Measurements from ENCODE around the gene TDRD1. TPM values are rescaled to one million over a fixed set of nuclear protein-coding genes. Genes with fewer than 3 reads are reported as not detected.

The TDRD1 gene
- total RNA-seq, 4 donors from 2014 or later: under 0.01 to 1.3 TPM; not detected in 2

- Histone ChIP-seq H3K27ac (no peak overlapping the region), H3K27me3 (no peaks in the 10 kb centered on the region), H3K36me3 (no peaks in the 10 kb centered on the region), H3K9me3 (no peaks in the 10 kb centered on the region), H3K4me3 (no peak overlapping the region), H3K4me1 (no peaks in the 10 kb centered on the region)
- DNase-seq: no peak
- WGBS, 2 donors: 89 to 92% methylated on average over 8 of the region's 8 CpGs
- intact Hi-C loops (cut with DNase I): no loop called here
- TF ChIP-seq CTCF (IDR thresholded peaks at IDR 0.05): no peak
- TF ChIP-seq POLR2A (IDR thresholded peaks at IDR 0.05): no peak
Observed at GRCh38 chr10:114189700-114190099, 10.5 kb downstream of the TDRD1 start.

GRCh38 chr10:114195079-114195478, 15.9 kb downstream of the TDRD1 start:
- no peak for TF ChIP-seq CTCF (IDR thresholded peaks at IDR 0.05)
- no peak for TF ChIP-seq POLR2A (IDR thresholded peaks at IDR 0.05)
- Histone ChIP-seq H3K27me3 (peaks cover 0 to 13% (median 0%) of the 10 kb centered on the region in 4 donors), H3K27ac (no peak overlapping the region), H3K4me1 (no peaks in the 10 kb centered on the region), H3K9me3 (no peaks in the 10 kb centered on the region), H3K36me3 (no peaks in the 10 kb centered on the region), H3K4me3 (no peak overlapping the region)
- no peak for DNase-seq
- intact Hi-C loops (cut with DNase I): no loop called here
- 59 to 79% methylated on average over 2 of the region's 2 CpGs for WGBS, 2 donors

- WGBS, 2 donors: 85 to 89% methylated on average over 4 of the region's 4 CpGs
- intact Hi-C loops (cut with DNase I): no loop called here
Observed at GRCh38 chr10:114199239-114199638, 20.1 kb downstream of the TDRD1 start.

GRCh38 chr10:114202812-114203211, 23.7 kb downstream of the TDRD1 start:
- peaks cover 0 to 10% (median 0%) of the 10 kb centered on the region in 4 donors for H3K27me3 ChIP-seq
- peaks cover 0 to 5% (median 0%) of the 10 kb centered on the region in 3 donors for H3K4me1 ChIP-seq

More at GRCh38 chr10:114199239-114199638, 20.1 kb downstream of the TDRD1 start:
- Histone ChIP-seq H3K4me3 (no peak overlapping the region), H3K27me3 (peaks cover 0 to 13% (median 0%) of the 10 kb centered on the region in 4 donors), H3K27ac (no peak overlapping the region), H3K36me3 (no peaks in the 10 kb centered on the region), H3K9me3 (no peaks in the 10 kb centered on the region), H3K4me1 (peaks cover 0 to 5% (median 0%) of the 10 kb centered on the region in 3 donors)
- no peak for TF ChIP-seq POLR2A (IDR thresholded peaks at IDR 0.05)
- TF ChIP-seq CTCF (IDR thresholded peaks at IDR 0.05): no peak
- DNase-seq: no peak

GRCh38 chr10:114206902-114207301, 27.7 kb downstream of the TDRD1 start:
- Histone ChIP-seq H3K4me3 (no peak overlapping the region), H3K9me3 (no peaks in the 10 kb centered on the region), H3K27ac (no peak overlapping the region), H3K4me1 (no peaks in the 10 kb centered on the region), H3K27me3 (no peaks in the 10 kb centered on the region), H3K36me3 (no peaks in the 10 kb centered on the region)
- no peak for DNase-seq
- no peak for TF ChIP-seq CTCF (IDR thresholded peaks at IDR 0.05)
- TF ChIP-seq POLR2A (IDR thresholded peaks at IDR 0.05): no peak
- intact Hi-C loops (cut with DNase I): no loop called here
- WGBS, 2 donors: 60 to 67% methylated on average over 2 of the region's 2 CpGs

More at GRCh38 chr10:114202812-114203211, 23.7 kb downstream of the TDRD1 start:
- 90 to 95% methylated on average over 3 of the region's 3 CpGs for WGBS, 2 donors
- no peak for DNase-seq
- Histone ChIP-seq H3K9me3 (no peaks in the 10 kb centered on the region), H3K4me3 (no peak overlapping the region), H3K36me3 (no peaks in the 10 kb centered on the region), H3K27ac (no peak overlapping the region)
- intact Hi-C loops (cut with DNase I): no loop called here
- TF ChIP-seq POLR2A (IDR thresholded peaks at IDR 0.05) (no peak), CTCF (IDR thresholded peaks at IDR 0.05) (no peak)

Data from esophagus squamous epithelium (tissue), 5 donors.